HepG2 (cell line): ENCODE measurements around the gene RNF114. TPM values are rescaled to one million over a fixed set of nuclear protein-coding genes. Genes with fewer than 3 reads are reported as not detected.

Experiments used
- ARID3A ChIP-seq: IDR thresholded peaks from 2 replicates; pipeline ENCODE4 v1.6.1; 2012; ENCODE audit warnings: low read depth, low read length, improper control_type of control experiment
- ASH2L ChIP-seq: fragments of 300-600, 200-600 bp; sonication (generic); IDR thresholded peaks from 2 replicates; pipeline ENCODE4 v1.7.0; 2017; ENCODE audit warnings: low read depth, mild to moderate bottlenecking, moderate library complexity, mixed read lengths, low read length; ENCODE audit not compliant: insufficient read length
- EP300 ChIP-seq, 3 experiments: sonication (generic) in 1 of 3; formaldehyde crosslinking in 1 of 3; IDR thresholded peaks; 2 replicates each; pipeline versions ENCODE4 v1.5.1 to v1.6.1; 2011 to 2020; ENCODE audit warnings: low read depth in 2 of 3, low read length in 2 of 3, borderline replicate concordance in 1 of 3, improper control_type of control experiment in 1 of 3, mild to moderate bottlenecking in 1 of 3, missing genetic modification reagents in 1 of 3, moderate library complexity in 1 of 3
- HDAC2 ChIP-seq: sonication (generic); formaldehyde crosslinking; IDR thresholded peaks from 2 replicates; pipeline ENCODE4 v1.4.0; 2020; ENCODE audit warnings: missing genetic modification reagents
- IKZF1 ChIP-seq: fragments of 450-650 bp; IDR thresholded peaks from 2 replicates; pipeline ENCODE4 v1.7.1; 2016
- KDM5B ChIP-seq: sonication (generic); formaldehyde crosslinking; IDR thresholded peaks from 2 replicates; pipeline ENCODE4 v1.4.0; 2020; ENCODE audit warnings: missing genetic modification reagents, mild to moderate bottlenecking, borderline replicate concordance
- MAFF ChIP-seq: IDR thresholded peaks from 2 replicates; pipeline ENCODE4 v1.6.1; 2011; ENCODE audit warnings: low read depth, low read length, improper control_type of control experiment
- MIXL1 ChIP-seq: IDR thresholded peaks from 2 replicates; pipeline ENCODE4 v1.6.1; 2016
- NR0B2 ChIP-seq: sonication (generic); formaldehyde crosslinking; IDR thresholded peaks from 2 replicates; pipeline ENCODE4 v1.4.0; 2020; ENCODE audit warnings: mild to moderate bottlenecking, missing genetic modification reagents
- SAFB2 ChIP-seq: sonication (generic); formaldehyde crosslinking; IDR thresholded peaks from 2 replicates; pipeline ENCODE4 v1.5.1; 2020; ENCODE audit warnings: missing genetic modification reagents, low read depth, mild to moderate bottlenecking, borderline replicate concordance
- SKIL ChIP-seq: sonication (generic); formaldehyde crosslinking; IDR thresholded peaks from 2 replicates; pipeline ENCODE4 v1.8.0; 2022; ENCODE audit warnings: missing genetic modification reagents, mild to moderate bottlenecking, moderate library complexity, borderline replicate concordance
- TFDP1 ChIP-seq: IDR thresholded peaks from 2 replicates; pipeline ENCODE4 v1.6.1; 2016; ENCODE audit warnings: missing compliant biosample characterization, missing genetic modification reagents, borderline replicate concordance
- ZBTB43 ChIP-seq: sonication (generic); formaldehyde crosslinking; conservative IDR thresholded peaks from 2 replicates; pipeline ENCODE4 v1.4.0; 2020; ENCODE audit warnings: missing genetic modification reagents
- ZFP41 ChIP-seq: sonication (generic); formaldehyde crosslinking; IDR thresholded peaks from 2 replicates; pipeline ENCODE4 v1.4.0; 2020; ENCODE audit warnings: mild to moderate bottlenecking, missing genetic modification reagents, borderline replicate concordance
- ZNF282 ChIP-seq: fragments of 450-650 bp; IDR thresholded peaks from 2 replicates; pipeline ENCODE4 v1.6.1; 2018; ENCODE audit not compliant: partially characterized antibody
- ZNF335 ChIP-seq: sonication (generic); formaldehyde crosslinking; IDR thresholded peaks from 2 replicates; pipeline ENCODE4 v1.4.0; 2020; ENCODE audit warnings: missing genetic modification reagents
- ZNF354B ChIP-seq: sonication (generic); formaldehyde crosslinking; IDR thresholded peaks from 2 replicates; pipeline ENCODE4 v1.8.0; 2022; ENCODE audit warnings: mild to moderate bottlenecking, missing genetic modification reagents
- ZNF549 ChIP-seq: sonication (generic); formaldehyde crosslinking; IDR thresholded peaks from 2 replicates; pipeline ENCODE4 v1.5.0; 2020; ENCODE audit warnings: missing genetic modification reagents
- ZNF562 ChIP-seq: sonication (generic); formaldehyde crosslinking; IDR thresholded peaks from 2 replicates; pipeline ENCODE4 v1.8.0; 2022; ENCODE audit warnings: missing genetic modification reagents, borderline replicate concordance
- ZNF589 ChIP-seq: sonication (generic); formaldehyde crosslinking; conservative IDR thresholded peaks from 2 replicates; pipeline ENCODE4 v1.8.0; 2022; ENCODE audit warnings: mild to moderate bottlenecking, moderate library complexity, missing genetic modification reagents
- ZNF776 ChIP-seq: sonication (generic); formaldehyde crosslinking; IDR thresholded peaks from 2 replicates; pipeline ENCODE4 v1.4.0; 2020; ENCODE audit warnings: mild to moderate bottlenecking, missing genetic modification reagents
- ZNF879 ChIP-seq: sonication (generic); formaldehyde crosslinking; IDR thresholded peaks from 2 replicates; pipeline ENCODE4 v1.8.1; 2023; ENCODE audit warnings: missing genetic modification reagents
- ZSCAN31 ChIP-seq: sonication (generic); formaldehyde crosslinking; IDR thresholded peaks from 2 replicates; pipeline ENCODE4 v1.5.0; 2020; ENCODE audit warnings: low read depth, mild to moderate bottlenecking, missing genetic modification reagents
- polyA plus RNA-seq, 8 experiments: library from polyadenylated mRNA; depleted of rRNA in 3 of 8; stranded (reverse) in 7 of 8; unstranded in 1 of 8; fragments of >200 nt; fragmentation: Illumina TruSeq in 4 of 8; extraction: Trizol in 4 of 8; gene quantifications; 2 replicates each; pipeline versions ENCODE4 v1.2.1 to v1.2.3, GENCODE V29; 2011 to 2016; ENCODE audit warnings: low read depth in 4 of 8, missing spikeins in 1 of 8, mixed read lengths in 1 of 8; ENCODE audit not compliant: insufficient read depth in 1 of 8
- total RNA-seq, 5 experiments: library from RNA; depleted of rRNA; stranded (reverse); fragments of >200 nt; fragmentation: Illumina TruSeq; extraction: Trizol; gene quantifications; 2 replicates each; pipeline ENCODE4 v1.2.3, GENCODE V29; 2016; ENCODE audit warnings: low read depth in 1 of 5

RNF114 gene
- total and polyA plus RNA-seq, 2 of the 13 experiments (the other 11 are each of a cell fraction or from before 2014, with no cell fraction given): 119 to 126 TPM

GRCh38 chr20:49889001-49889934 lies 46.9 kb upstream of the RNF114 start (continued):
- TF ChIP-seq SAFB2 (CRISPR knock-in tag) (no peak), ZNF776 (CRISPR knock-in tag) (0 out of 2 replicates have a peak, but pooled peaks have one; percentile 47), IKZF1 (no peak), ZNF562 (no peak), NR0B2 (peak; percentile 33), ZNF354B (no peak), TFDP1 (CRISPR knock-in tag) (no peak), EP300 (IDR thresholded peaks at IDR 0.05; ENCODE audit: low read depth in 2 of 2, low read length in 2 of 2) (no peak), EP300 (CRISPR knock-in tag; IDR thresholded peaks at IDR 0.05; ENCODE audit: borderline replicate concordance) (no peak), ZNF549 (CRISPR knock-in tag) (no peak), HDAC2 (no peak), ARID3A (no peak), ZNF282 (no peak), ZFP41 (no peak), ASH2L (no peak), KDM5B (CRISPR knock-in tag) (peak; percentile 74; the same call in 1 of the 2 replicates), MAFF (no peak), SKIL (CRISPR knock-in tag) (no peak), ZNF335 (no peak), MIXL1 (CRISPR knock-in tag) (no peak), ZBTB43 (CRISPR knock-in tag) (no peak), ZNF589 (CRISPR knock-in tag) (no peak), ZSCAN31 (CRISPR knock-in tag) (no peak), ZNF879 (CRISPR knock-in tag) (no peak)
